GM18511 (cell line): ENCODE results near the gene STRN3.
"Not testable (repeated sequence)": the region's sequence is repeated elsewhere in the genome, so short reads cannot be mapped to it uniquely, and the experiment has no call there.

Experiments used
- ATAC-seq: cut with Tn5 transposase; IDR thresholded peaks from one replicate; pipeline ENCODE4 v1.9.1; 2021; ENCODE audit warnings: mild to moderate bottlenecking, moderate library complexity; ENCODE audit not compliant: unreplicated experiment

STRN3 gene

GRCh38 chr14:30972882-30973582 is 53.1 kb downstream of the STRN3 start:
- no peak for ATAC-seq

GRCh38 chr14:30972036-30972732 is 54.0 kb downstream of the STRN3 start:
- not testable (repeated sequence) for ATAC-seq

GRCh38 chr14:30971586-30971985 is 54.6 kb downstream of the STRN3 start:
- ATAC-seq = no peak

- ATAC-seq = peak; percentile 82
Measured at GRCh38 chr14:30969796-30970195, 56.4 kb downstream of the STRN3 start.

- ATAC-seq = not testable (repeated sequence)
Measured at GRCh38 chr14:30967364-30968098, 58.6 kb downstream of the STRN3 start.

- no peak for ATAC-seq
Measured at GRCh38 chr14:30966415-30967363, 59.5 kb downstream of the STRN3 start.

- ATAC-seq = not testable (repeated sequence)
Measured at GRCh38 chr14:30965861-30966260, 60.3 kb downstream of the STRN3 start.

- ATAC-seq = not testable (repeated sequence)
Measured at GRCh38 chr14:30962537-30962936, 63.6 kb downstream of the STRN3 start.

GRCh38 chr14:30961330-30961729 is 64.8 kb downstream of the STRN3 start:
- ATAC-seq = no peak

GRCh38 chr14:30960216-30960615 is 66.0 kb downstream of the STRN3 start:
- ATAC-seq = no peak

- ATAC-seq = peak; percentile 61
Measured at GRCh38 chr14:30958555-30959407, 67.4 kb downstream of the STRN3 start.

- ATAC-seq = peak; percentile 81
Measured at GRCh38 chr14:30957813-30958370, 68.3 kb downstream of the STRN3 start.

GRCh38 chr14:30949651-30950050 is 76.5 kb downstream of the STRN3 start:
- no peak for ATAC-seq

GRCh38 chr14:30943694-30944093 is 82.5 kb downstream of the STRN3 start:
- ATAC-seq = no peak

- no peak for ATAC-seq
Measured at GRCh38 chr14:30940886-30941285, 85.3 kb downstream of the STRN3 start.

- no peak for ATAC-seq
Measured at GRCh38 chr14:30938617-30939016, 87.6 kb downstream of the STRN3 start.

- ATAC-seq = no peak
Measured at GRCh38 chr14:30935445-30935844, 90.7 kb downstream of the STRN3 start.

- ATAC-seq = not testable (repeated sequence)
Measured at GRCh38 chr14:30933937-30934336, 92.2 kb downstream of the STRN3 start.

GRCh38 chr14:30928462-30928861 is 97.7 kb downstream of the STRN3 start:
- no peak for ATAC-seq
